Activated T-cell treated with anti-CD3 and anti-CD28 coated beads, Interleukin-2, amount 50 U/mL, for 4 hours (primary cell): ENCODE results near the gene NCF4. TPM values are rescaled to one million over a fixed set of nuclear protein-coding genes. Genes with fewer than 3 reads are reported as not detected.
A peak's percentile ranks its signal among the peaks of the same experiment; 100 is the strongest.

Source experiments
- ATAC-seq, 2 donors: fragments of 200-7000 bp; cut with Tn5 transposase; one replicate each; pipeline ENCODE4 v1.10.0; 2021
- DNase-seq: peaks from one replicate; pipeline ENCODE4 v3.0.0-alpha.2; 2020
- H3K27me3 Mint-ChIP-seq: one replicate; pipeline ENCODE4 v1.8.0; 2021; ENCODE audit warnings: low read depth, mixed read lengths
- H3K36me3 Mint-ChIP-seq: one replicate; pipeline ENCODE4 v1.8.0; 2022; ENCODE audit warnings: mixed read lengths; ENCODE audit not compliant: insufficient read depth
- H3K4me1 Mint-ChIP-seq: one replicate; pipeline ENCODE4 v1.8.0; 2021; ENCODE audit warnings: low read depth, mixed read lengths
- H3K4me3 Mint-ChIP-seq: one replicate; pipeline ENCODE4 v1.8.0; 2021; ENCODE audit warnings: mild to moderate bottlenecking, moderate library complexity, mixed read lengths
- H3K9me3 Mint-ChIP-seq: one replicate; pipeline ENCODE4 v1.8.0; 2021; ENCODE audit warnings: mixed read lengths
- total RNA-seq, 3 donors: library from RNA; stranded (reverse); gene quantifications; one replicate each; pipeline ENCODE4 v1.2.1, GENCODE V29; 2021

The NCF4 gene
- total RNA-seq, result 1 to 10 TPM; 1.2 to 2.3 (median 1.4) TPM

GRCh38 chr22:36860821-36861659 lies at the start of gene NCF4:
TSS of gene NCF4 (plus strand) at chr22:36861006. CDS start at chr22:36861172, 166 bp downstream.
- DNase-seq (no peak), ATAC-seq (peak; percentile 69 to 80)
- peaks cover 35% of the 10 kb centered on the region for H3K4me1 Mint-ChIP-seq
- H3K4me3 Mint-ChIP-seq, result peak within 1 kb of the TSS; percentile 68
- no peaks in the 10 kb centered on the region for H3K9me3 Mint-ChIP-seq
- peaks cover 2% of the 10 kb centered on the region for H3K27me3 Mint-ChIP-seq
- H3K36me3 Mint-ChIP-seq, result peaks cover 6% of the 10 kb centered on the region

GRCh38 chr22:36811094-36811800 lies 49.6 kb upstream of the NCF4 start:
- H3K4me3 Mint-ChIP-seq, result no peak overlapping the region
- DNase-seq (no peak), ATAC-seq (no peak)
- H3K4me1 Mint-ChIP-seq, result peaks cover 22% of the 10 kb centered on the region
- no peaks in the 10 kb centered on the region for H3K36me3 Mint-ChIP-seq
- no peaks in the 10 kb centered on the region for H3K9me3 Mint-ChIP-seq
- H3K27me3 Mint-ChIP-seq, result peaks cover 35% of the 10 kb centered on the region

GRCh38 chr22:36814801-36815200 lies 46.0 kb upstream of the NCF4 start:
- Mint-ChIP-seq H3K4me3 (no peak overlapping the region), H3K27me3 (peaks cover 66% of the 10 kb centered on the region), H3K4me1 (peaks cover 9% of the 10 kb centered on the region), H3K9me3 (no peaks in the 10 kb centered on the region), H3K36me3 (no peaks in the 10 kb centered on the region)
- DNase-seq (no peak), ATAC-seq (no peak)

- Mint-ChIP-seq H3K36me3 (no peaks in the 10 kb centered on the region), H3K4me3 (peak overlapping the region; percentile 38), H3K9me3 (no peaks in the 10 kb centered on the region), H3K4me1 (peaks cover 9% of the 10 kb centered on the region), H3K27me3 (peaks cover 73% of the 10 kb centered on the region)
- DNase-seq, result no peak
- ATAC-seq, result no peak
These were observed 45.1 kb upstream of the NCF4 start for GRCh38 chr22:36815558-36816338.

- peak in 1 of 2 donors; percentile 18 for ATAC-seq
- Mint-ChIP-seq H3K4me3 (no peak overlapping the region), H3K36me3 (no peaks in the 10 kb centered on the region), H3K9me3 (no peaks in the 10 kb centered on the region), H3K4me1 (peaks cover 9% of the 10 kb centered on the region), H3K27me3 (peaks cover 73% of the 10 kb centered on the region)
- DNase-seq, result no peak
These were observed 44.5 kb upstream of the NCF4 start for GRCh38 chr22:36816339-36816635.

- DNase-seq (no peak), ATAC-seq (peak; percentile 41 to 66)
- Mint-ChIP-seq H3K4me3 (peak within 1 kb of the TSS; percentile 38), H3K27me3 (peaks cover 73% of the 10 kb centered on the region), H3K9me3 (no peaks in the 10 kb centered on the region), H3K4me1 (peaks cover 9% of the 10 kb centered on the region), H3K36me3 (no peaks in the 10 kb centered on the region)
These were observed 43.9 kb upstream of the NCF4 start, which contains the start of gene PVALB for GRCh38 chr22:36816636-36817524. TSS of gene PVALB (minus strand) at chr22:36817035. CDS start at chr22:36817005, 30 bp downstream.

GRCh38 chr22:36817525-36817848 lies 43.3 kb upstream of the NCF4 start:
- Mint-ChIP-seq H3K36me3 (no peaks in the 10 kb centered on the region), H3K27me3 (peaks cover 73% of the 10 kb centered on the region), H3K4me1 (peaks cover 9% of the 10 kb centered on the region), H3K4me3 (peak overlapping the region; percentile 24), H3K9me3 (no peaks in the 10 kb centered on the region)
- ATAC-seq (no peak), DNase-seq (no peak)

- Mint-ChIP-seq H3K36me3 (no peaks in the 10 kb centered on the region), H3K4me3 (no peak overlapping the region), H3K27me3 (peaks cover 70% of the 10 kb centered on the region), H3K4me1 (peaks cover 9% of the 10 kb centered on the region), H3K9me3 (no peaks in the 10 kb centered on the region)
- ATAC-seq (no peak), DNase-seq (no peak)
These were observed 42.7 kb upstream of the NCF4 start for GRCh38 chr22:36818010-36818642.

- DNase-seq, result no peak
- Mint-ChIP-seq H3K36me3 (no peaks in the 10 kb centered on the region), H3K27me3 (peaks cover 67% of the 10 kb centered on the region), H3K4me1 (peaks cover 9% of the 10 kb centered on the region), H3K4me3 (no peak overlapping the region), H3K9me3 (no peaks in the 10 kb centered on the region)
- no peak for ATAC-seq
These were observed 41.7 kb upstream of the NCF4 start for GRCh38 chr22:36819112-36819511.

GRCh38 chr22:36822581-36822980 lies 38.2 kb upstream of the NCF4 start:
- Mint-ChIP-seq H3K9me3 (no peaks in the 10 kb centered on the region), H3K36me3 (no peaks in the 10 kb centered on the region), H3K4me1 (peaks cover 2% of the 10 kb centered on the region), H3K27me3 (peaks cover 44% of the 10 kb centered on the region), H3K4me3 (no peak overlapping the region)
- DNase-seq, result no peak
- ATAC-seq, result no peak

GRCh38 chr22:36823186-36823839 lies 37.5 kb upstream of the NCF4 start:
- ATAC-seq (no peak), DNase-seq (no peak)
- H3K36me3 Mint-ChIP-seq, result no peaks in the 10 kb centered on the region
- H3K27me3 Mint-ChIP-seq, result peaks cover 37% of the 10 kb centered on the region
- no peaks in the 10 kb centered on the region for H3K9me3 Mint-ChIP-seq
- H3K4me3 Mint-ChIP-seq, result no peak overlapping the region
- no peaks in the 10 kb centered on the region for H3K4me1 Mint-ChIP-seq

GRCh38 chr22:36824655-36825054 lies 36.2 kb upstream of the NCF4 start:
- Mint-ChIP-seq H3K9me3 (no peaks in the 10 kb centered on the region), H3K27me3 (peaks cover 35% of the 10 kb centered on the region), H3K36me3 (no peaks in the 10 kb centered on the region), H3K4me3 (no peak overlapping the region), H3K4me1 (peaks cover 4% of the 10 kb centered on the region)
- no peak for ATAC-seq
- DNase-seq, result no peak

GRCh38 chr22:36826262-36826661 lies 34.5 kb upstream of the NCF4 start:
- no peak overlapping the region for H3K4me3 Mint-ChIP-seq

More at GRCh38 chr22:36826262-36826661, 34.5 kb upstream of the NCF4 start:
- H3K9me3 Mint-ChIP-seq, result no peaks in the 10 kb centered on the region
- ATAC-seq, result no peak
- peaks cover 27% of the 10 kb centered on the region for H3K27me3 Mint-ChIP-seq
- H3K4me1 Mint-ChIP-seq, result peaks cover 19% of the 10 kb centered on the region
- H3K36me3 Mint-ChIP-seq, result no peaks in the 10 kb centered on the region
- no peak for DNase-seq
